ENCODE data around the gene NECAB3. TPM values are rescaled to one million over a fixed set of nuclear protein-coding genes. Genes with fewer than 3 reads are reported as not detected.

Gene NECAB3
- total and polyA plus RNA-seq, 2 of the 13 experiments (the other 11 are each of a cell fraction or from before 2014, with no cell fraction given): 61.5 to 65.5 TPM

DNA sequence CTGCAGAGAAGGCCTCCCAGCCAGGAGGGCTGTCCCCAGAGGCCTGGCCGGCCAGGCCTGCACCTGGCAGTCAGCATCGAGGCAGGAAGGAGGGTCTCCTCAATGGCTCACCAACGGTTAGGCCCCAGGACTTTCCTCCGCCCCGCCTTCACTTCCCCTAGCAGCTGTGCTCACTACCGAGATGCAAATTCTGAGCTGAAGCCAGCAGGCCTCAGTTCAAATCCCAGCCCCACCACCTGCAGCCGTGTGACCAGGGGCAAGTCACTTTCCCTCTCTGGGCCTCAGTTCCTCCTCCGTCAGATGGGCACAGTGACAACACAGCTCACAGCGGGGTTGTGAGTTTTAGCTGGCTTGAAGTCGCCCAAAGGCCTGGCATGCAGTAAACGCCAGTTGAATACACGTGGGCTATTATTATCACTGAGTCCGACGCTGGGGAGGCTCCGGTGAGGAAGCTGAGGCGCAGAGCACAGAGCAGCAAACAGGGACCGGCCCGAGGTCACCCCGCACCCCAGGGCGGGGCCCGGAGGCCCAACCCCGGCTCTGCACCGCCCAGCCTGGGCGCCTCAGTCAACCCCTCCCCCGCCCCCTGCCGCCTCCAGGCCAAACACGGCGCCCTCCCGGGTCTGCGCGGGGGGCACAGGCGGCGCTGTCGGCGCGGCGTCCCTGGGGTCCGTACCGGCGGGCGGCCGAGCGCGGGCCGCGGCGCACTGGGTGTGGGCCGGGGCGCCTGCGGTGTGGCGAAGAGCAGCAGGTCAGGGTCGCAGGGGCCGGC lies 11.3 kb upstream of the NECAB3 start (continued):
- TF ChIP-seq ZNF543 (CRISPR knock-in tag; IDR thresholded peaks at IDR 0.05) (no peak; the same call in 1 of the 2 replicates), ZNF124 (CRISPR knock-in tag; IDR thresholded peaks at IDR 0.05) (no peak), TRIM24 (CRISPR knock-in tag; IDR thresholded peaks at IDR 0.05) (no peak), ZBTB7A (CRISPR knock-in tag; IDR thresholded peaks at IDR 0.05) (peak; percentile 69), SNAI1 (CRISPR knock-in tag; IDR thresholded peaks at IDR 0.05; ENCODE audit: borderline replicate concordance) (no peak), CHD4 (IDR thresholded peaks at IDR 0.05; ENCODE audit: borderline replicate concordance, low read length) (no peak), POLR2G (IDR thresholded peaks at IDR 0.05; ENCODE audit: low read depth, low read length) (no peak), PRMT3 (CRISPR knock-in tag; IDR thresholded peaks at IDR 0.05; ENCODE audit: borderline replicate concordance, low read depth) (no peak), ZNF788 (CRISPR knock-in tag; IDR thresholded peaks at IDR 0.05; ENCODE audit: borderline replicate concordance) (no peak; the same call in 1 of the 2 replicates), ZNF790 (CRISPR knock-in tag; IDR thresholded peaks at IDR 0.05; ENCODE audit: borderline replicate concordance) (no peak), ZBTB7B (CRISPR knock-in tag; IDR thresholded peaks at IDR 0.05) (0 out of 2 replicates have a peak, but pooled peaks have one; percentile 21), REXO4 (CRISPR knock-in tag; IDR thresholded peaks at IDR 0.05; ENCODE audit: borderline replicate concordance) (no peak), ISL2 (CRISPR knock-in tag; IDR thresholded peaks at IDR 0.05) (peak; percentile 62)
- TF ChIP-seq, protein P1, sequence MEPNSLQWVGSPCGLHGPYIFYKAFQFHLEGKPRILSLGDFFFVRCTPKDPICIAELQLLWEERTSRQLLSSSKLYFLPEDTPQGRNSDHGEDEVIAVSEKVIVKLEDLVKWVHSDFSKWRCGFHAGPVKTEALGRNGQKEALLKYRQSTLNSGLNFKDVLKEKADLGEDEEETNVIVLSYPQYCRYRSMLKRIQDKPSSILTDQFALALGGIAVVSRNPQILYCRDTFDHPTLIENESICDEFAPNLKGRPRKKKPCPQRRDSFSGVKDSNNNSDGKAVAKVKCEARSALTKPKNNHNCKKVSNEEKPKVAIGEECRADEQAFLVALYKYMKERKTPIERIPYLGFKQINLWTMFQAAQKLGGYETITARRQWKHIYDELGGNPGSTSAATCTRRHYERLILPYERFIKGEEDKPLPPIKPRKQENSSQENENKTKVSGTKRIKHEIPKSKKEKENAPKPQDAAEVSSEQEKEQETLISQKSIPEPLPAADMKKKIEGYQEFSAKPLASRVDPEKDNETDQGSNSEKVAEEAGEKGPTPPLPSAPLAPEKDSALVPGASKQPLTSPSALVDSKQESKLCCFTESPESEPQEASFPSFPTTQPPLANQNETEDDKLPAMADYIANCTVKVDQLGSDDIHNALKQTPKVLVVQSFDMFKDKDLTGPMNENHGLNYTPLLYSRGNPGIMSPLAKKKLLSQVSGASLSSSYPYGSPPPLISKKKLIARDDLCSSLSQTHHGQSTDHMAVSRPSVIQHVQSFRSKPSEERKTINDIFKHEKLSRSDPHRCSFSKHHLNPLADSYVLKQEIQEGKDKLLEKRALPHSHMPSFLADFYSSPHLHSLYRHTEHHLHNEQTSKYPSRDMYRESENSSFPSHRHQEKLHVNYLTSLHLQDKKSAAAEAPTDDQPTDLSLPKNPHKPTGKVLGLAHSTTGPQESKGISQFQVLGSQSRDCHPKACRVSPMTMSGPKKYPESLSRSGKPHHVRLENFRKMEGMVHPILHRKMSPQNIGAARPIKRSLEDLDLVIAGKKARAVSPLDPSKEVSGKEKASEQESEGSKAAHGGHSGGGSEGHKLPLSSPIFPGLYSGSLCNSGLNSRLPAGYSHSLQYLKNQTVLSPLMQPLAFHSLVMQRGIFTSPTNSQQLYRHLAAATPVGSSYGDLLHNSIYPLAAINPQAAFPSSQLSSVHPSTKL (CRISPR knock-in tag; IDR thresholded peaks at IDR 0.05): no peak
- TF ChIP-seq, protein P2, sequence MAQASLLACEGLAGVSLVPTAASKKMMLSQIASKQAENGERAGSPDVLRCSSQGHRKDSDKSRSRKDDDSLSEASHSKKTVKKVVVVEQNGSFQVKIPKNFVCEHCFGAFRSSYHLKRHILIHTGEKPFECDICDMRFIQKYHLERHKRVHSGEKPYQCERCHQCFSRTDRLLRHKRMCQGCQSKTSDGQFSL (CRISPR knock-in tag; IDR thresholded peaks at IDR 0.05): peak; percentile 61; the same call in 1 of the 2 replicates
- TF ChIP-seq, protein P3, sequence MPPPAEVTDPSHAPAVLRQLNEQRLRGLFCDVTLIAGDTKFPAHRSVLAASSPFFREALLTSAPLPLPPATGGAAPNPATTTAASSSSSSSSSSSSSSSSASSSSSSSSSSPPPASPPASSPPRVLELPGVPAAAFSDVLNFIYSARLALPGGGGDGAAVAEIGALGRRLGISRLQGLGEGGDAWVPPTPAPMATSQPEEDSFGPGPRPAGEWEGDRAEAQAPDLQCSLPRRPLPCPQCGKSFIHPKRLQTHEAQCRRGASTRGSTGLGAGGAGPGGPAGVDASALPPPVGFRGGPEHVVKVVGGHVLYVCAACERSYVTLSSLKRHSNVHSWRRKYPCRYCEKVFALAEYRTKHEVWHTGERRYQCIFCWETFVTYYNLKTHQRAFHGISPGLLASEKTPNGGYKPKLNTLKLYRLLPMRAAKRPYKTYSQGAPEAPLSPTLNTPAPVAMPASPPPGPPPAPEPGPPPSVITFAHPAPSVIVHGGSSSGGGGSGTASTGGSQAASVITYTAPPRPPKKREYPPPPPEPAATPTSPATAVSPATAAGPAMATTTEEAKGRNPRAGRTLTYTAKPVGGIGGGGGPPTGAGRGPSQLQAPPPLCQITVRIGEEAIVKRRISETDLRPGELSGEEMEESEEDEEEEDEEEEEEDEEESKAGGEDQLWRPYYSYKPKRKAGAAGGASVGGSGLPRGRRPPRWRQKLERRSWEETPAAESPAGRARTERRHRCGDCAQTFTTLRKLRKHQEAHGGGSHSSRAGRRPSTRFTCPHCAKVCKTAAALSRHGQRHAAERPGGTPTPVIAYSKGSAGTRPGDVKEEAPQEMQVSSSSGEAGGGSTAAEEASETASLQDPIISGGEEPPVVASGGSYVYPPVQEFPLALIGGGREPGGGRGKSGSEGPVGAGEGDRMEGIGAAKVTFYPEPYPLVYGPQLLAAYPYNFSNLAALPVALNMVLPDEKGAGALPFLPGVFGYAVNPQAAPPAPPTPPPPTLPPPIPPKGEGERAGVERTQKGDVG (CRISPR knock-in tag; IDR thresholded peaks at IDR 0.05; ENCODE audit: borderline replicate concordance): peak; percentile 23; the same call in 1 of the 2 replicates
- TF ChIP-seq, protein P4, sequence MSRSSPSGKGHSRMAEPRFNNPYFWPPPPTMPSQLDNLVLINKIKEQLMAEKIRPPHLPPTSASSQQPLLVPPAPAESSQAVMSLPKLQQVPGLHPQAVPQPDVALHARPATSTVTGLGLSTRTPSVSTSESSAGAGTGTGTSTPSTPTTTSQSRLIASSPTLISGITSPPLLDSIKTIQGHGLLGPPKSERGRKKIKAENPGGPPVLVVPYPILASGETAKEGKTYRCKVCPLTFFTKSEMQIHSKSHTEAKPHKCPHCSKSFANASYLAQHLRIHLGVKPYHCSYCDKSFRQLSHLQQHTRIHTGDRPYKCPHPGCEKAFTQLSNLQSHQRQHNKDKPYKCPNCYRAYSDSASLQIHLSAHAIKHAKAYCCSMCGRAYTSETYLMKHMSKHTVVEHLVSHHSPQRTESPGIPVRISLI (CRISPR knock-in tag; IDR thresholded peaks at IDR 0.05; ENCODE audit: borderline replicate concordance): 0 out of 2 replicates have a peak, but pooled peaks have one; percentile 23
- TF ChIP-seq, protein P5, sequence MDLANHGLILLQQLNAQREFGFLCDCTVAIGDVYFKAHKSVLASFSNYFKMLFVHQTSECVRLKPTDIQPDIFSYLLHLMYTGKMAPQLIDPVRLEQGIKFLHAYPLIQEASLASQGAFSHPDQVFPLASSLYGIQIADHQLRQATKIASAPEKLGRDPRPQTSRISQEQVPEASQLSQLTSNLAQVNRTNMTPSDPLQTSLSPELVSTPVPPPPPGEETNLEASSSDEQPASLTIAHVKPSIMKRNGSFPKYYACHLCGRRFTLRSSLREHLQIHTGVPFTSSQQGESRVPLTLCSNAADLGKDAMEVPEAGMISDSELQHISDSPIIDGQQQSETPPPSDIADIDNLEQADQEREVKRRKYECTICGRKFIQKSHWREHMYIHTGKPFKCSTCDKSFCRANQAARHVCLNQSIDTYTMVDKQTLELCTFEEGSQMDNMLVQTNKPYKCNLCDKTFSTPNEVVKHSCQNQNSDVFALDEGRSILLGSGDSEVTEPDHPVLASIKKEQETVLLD (CRISPR knock-in tag; IDR thresholded peaks at IDR 0.05; ENCODE audit: low read depth): peak; percentile 86
